ENCODE results near the gene PCBP2.

- TF ChIP-seq CBX8 (IDR thresholded peaks at IDR 0.05) (no peak), KDM1A (IDR thresholded peaks at IDR 0.05; ENCODE audit: low read depth) (no peak), CTCF (IDR thresholded peaks at IDR 0.05) (no peak), USF2 (IDR thresholded peaks at IDR 0.05) (no peak), POLR2A (IDR thresholded peaks at IDR 0.05; ENCODE audit: low read length) (no peak), CHD2 (IDR thresholded peaks at IDR 0.05; ENCODE audit: low read length, partially characterized antibody) (no peak), EHMT2 (IDR thresholded peaks at IDR 0.05; ENCODE audit: low read depth) (no peak), RCOR1 (IDR thresholded peaks at IDR 0.05; ENCODE audit: low read depth, low read length) (no peak), NR3C1 (IDR thresholded peaks at IDR 0.05) (no peak), HOXB13 (CRISPR knock-in tag; IDR thresholded peaks at IDR 0.05; ENCODE audit: low read depth) (no peak)
These were observed 27.0 kb upstream of the PCBP2 start for GRCh38 chr12:53424626-53425514.

Data from A549 (cell line).